Tibial nerve (tissue), 4 donors: ENCODE results near the gene VSIG4.

Source experiments
- EP300 ChIP-seq, 2 donors: sonication (generic); formaldehyde crosslinking; IDR thresholded peaks; one replicate each; pipeline ENCODE4 v1.6.1; 2017; ENCODE audit warnings: antibody characterized with exemption in 2 of 2, mild to moderate bottlenecking in 1 of 2
- POLR2A ChIP-seq, 2 donors: fragments of 450-650 bp; IDR thresholded peaks; one replicate each; pipeline ENCODE4 v1.6.1; 2017; ENCODE audit warnings: antibody characterized with exemption in 2 of 2, mild to moderate bottlenecking in 2 of 2, moderate library complexity in 2 of 2
- TF ChIP-seq, protein P1 (sequence below), 5 experiments: fragments of 200-600 bp in 3 of 5; fragments of 450-650 bp in 2 of 5; sonication (generic) in 3 of 5; IDR thresholded peaks; one replicate each; pipeline ENCODE4 v1.5.1; 2016 to 2019; ENCODE audit warnings: antibody characterized with exemption in 5 of 5, mild to moderate bottlenecking in 3 of 5, moderate library complexity in 2 of 5

DNA sequence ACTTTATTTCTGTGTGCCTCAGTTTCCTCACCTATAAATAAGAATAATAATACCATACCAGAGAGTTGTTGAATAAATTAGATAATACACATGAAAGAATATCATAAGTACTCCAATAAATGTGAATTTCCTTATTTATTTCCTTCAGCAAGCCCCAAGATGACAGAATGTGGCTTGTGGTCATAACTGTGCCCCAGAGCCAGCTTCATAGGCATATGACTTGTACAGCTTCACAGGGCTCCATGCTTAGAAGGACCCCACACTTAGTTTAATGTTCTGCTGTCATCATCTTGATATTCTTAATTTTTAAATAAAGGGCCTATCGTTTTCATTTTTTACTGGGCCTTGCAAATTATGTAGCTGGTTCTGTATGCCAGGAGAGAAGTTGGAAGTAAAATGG is 25.3 kb downstream of the VSIG4 start:
- TF ChIP-seq, protein P1, sequence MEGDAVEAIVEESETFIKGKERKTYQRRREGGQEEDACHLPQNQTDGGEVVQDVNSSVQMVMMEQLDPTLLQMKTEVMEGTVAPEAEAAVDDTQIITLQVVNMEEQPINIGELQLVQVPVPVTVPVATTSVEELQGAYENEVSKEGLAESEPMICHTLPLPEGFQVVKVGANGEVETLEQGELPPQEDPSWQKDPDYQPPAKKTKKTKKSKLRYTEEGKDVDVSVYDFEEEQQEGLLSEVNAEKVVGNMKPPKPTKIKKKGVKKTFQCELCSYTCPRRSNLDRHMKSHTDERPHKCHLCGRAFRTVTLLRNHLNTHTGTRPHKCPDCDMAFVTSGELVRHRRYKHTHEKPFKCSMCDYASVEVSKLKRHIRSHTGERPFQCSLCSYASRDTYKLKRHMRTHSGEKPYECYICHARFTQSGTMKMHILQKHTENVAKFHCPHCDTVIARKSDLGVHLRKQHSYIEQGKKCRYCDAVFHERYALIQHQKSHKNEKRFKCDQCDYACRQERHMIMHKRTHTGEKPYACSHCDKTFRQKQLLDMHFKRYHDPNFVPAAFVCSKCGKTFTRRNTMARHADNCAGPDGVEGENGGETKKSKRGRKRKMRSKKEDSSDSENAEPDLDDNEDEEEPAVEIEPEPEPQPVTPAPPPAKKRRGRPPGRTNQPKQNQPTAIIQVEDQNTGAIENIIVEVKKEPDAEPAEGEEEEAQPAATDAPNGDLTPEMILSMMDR (IDR thresholded peaks at IDR 0.05) = no peak
- TF ChIP-seq POLR2A (IDR thresholded peaks at IDR 0.05) (no peak), EP300 (IDR thresholded peaks at IDR 0.05) (no peak)
